Effector memory CD8-positive, alpha-beta T cell (primary cell): Measurements from ENCODE around the gene IP6K2.
"Not testable (repeated sequence)": the region's sequence is repeated elsewhere in the genome, so short reads cannot be mapped to it uniquely, and the experiment has no call there.

Source experiments
- ATAC-seq: fragments of 150-1000 bp; cut with Tn5 transposase; replicated peaks from 2 replicates; pipeline ENCODE4 v1.10.0; 2021; ENCODE audit warnings: mild to moderate bottlenecking, moderate library complexity
- DNase-seq, 3 experiments: peaks; one replicate each; pipeline ENCODE4 v3.0.0; 2021
- H3K27ac Mint-ChIP-seq, 2 donors: one replicate each; pipeline ENCODE4 v1.8.0; 2022; ENCODE audit warnings: mild to moderate bottlenecking in 2 of 2, mixed read lengths in 2 of 2, moderate library complexity in 2 of 2
- H3K27me3 Mint-ChIP-seq, 2 donors: one replicate each; pipeline ENCODE4 v1.8.0; 2022; ENCODE audit warnings: mixed read lengths in 2 of 2
- H3K36me3 Mint-ChIP-seq: one replicate; pipeline ENCODE4 v1.8.0; 2022; ENCODE audit warnings: mild to moderate bottlenecking, moderate library complexity, mixed read lengths; ENCODE audit not compliant: insufficient read depth
- H3K4me1 Mint-ChIP-seq, 2 donors: one replicate each; pipeline ENCODE4 v1.8.0; 2022; ENCODE audit warnings: low read depth in 2 of 2, mixed read lengths in 2 of 2
- H3K4me3 Mint-ChIP-seq, 2 donors: one replicate each; pipeline ENCODE4 v1.8.0; 2022; ENCODE audit warnings: mild to moderate bottlenecking in 2 of 2, mixed read lengths in 2 of 2, moderate library complexity in 2 of 2
- H3K9me3 Mint-ChIP-seq, 2 donors: one replicate each; pipeline ENCODE4 v1.8.0; 2022; ENCODE audit warnings: mixed read lengths in 2 of 2
- total RNA-seq, 9 experiments: gene quantifications; one replicate each; lab custom pipeline; 2026; lab: John Stamatoyannopoulos, UW

Gene IP6K2
- total RNA-seq: 56.5 to 147 (median 76.5) reads per million in 9 experiments

GRCh38 chr3:48716982-48717746, at the start of gene IP6K2:
Gene IP6K2 (minus strand): TSS chr3:48717221. CDS start chr3:48695291, 21,930 bp downstream.
- Mint-ChIP-seq H3K4me3 (peak within 1 kb of the TSS; percentile 97 to 98), H3K27me3 (peaks cover 5 to 8% of the 10 kb centered on the region in 2 donors), H3K36me3 (peaks cover 40% of the 10 kb centered on the region), H3K4me1 (peaks cover 33 to 39% of the 10 kb centered on the region in 2 donors), H3K27ac (peak within 1 kb of the TSS; percentile 97), H3K9me3 (no peaks in the 10 kb centered on the region)
- ATAC-seq (peak; percentile 98), DNase-seq (peak; percentile 98 to 99 (median 99))

GRCh38 chr3:48765376-48765775, 48.4 kb upstream of the IP6K2 start:
- Mint-ChIP-seq H3K9me3 (no peaks in the 10 kb centered on the region), H3K4me1 (no peaks in the 10 kb centered on the region), H3K4me3 (no peak overlapping the region), H3K36me3 (peaks cover 37% of the 10 kb centered on the region), H3K27me3 (no peaks in the 10 kb centered on the region), H3K27ac (peak overlapping the region; percentile 36 to 41)
- DNase-seq: no peak
- ATAC-seq: no peak

- H3K36me3 Mint-ChIP-seq: peaks cover 38% of the 10 kb centered on the region
Measured at GRCh38 chr3:48762816-48763215, 45.8 kb upstream of the IP6K2 start.

GRCh38 chr3:48759991-48760540, 43.0 kb upstream of the IP6K2 start:
- H3K9me3 Mint-ChIP-seq, H3K4me1 Mint-ChIP-seq, DNase-seq, H3K4me3 Mint-ChIP-seq, ATAC-seq, H3K27me3 Mint-ChIP-seq: not testable (repeated sequence)
- peaks cover 41% of the 10 kb centered on the region for H3K36me3 Mint-ChIP-seq
- peak overlapping the region in 1 of 2 donors; percentile 20 for H3K27ac Mint-ChIP-seq

More at GRCh38 chr3:48762816-48763215, 45.8 kb upstream of the IP6K2 start:
- DNase-seq: no peak
- no peaks in the 10 kb centered on the region for H3K4me1 Mint-ChIP-seq
- no peak overlapping the region for H3K27ac Mint-ChIP-seq
- no peaks in the 10 kb centered on the region for H3K27me3 Mint-ChIP-seq
- no peak for ATAC-seq
- no peaks in the 10 kb centered on the region for H3K9me3 Mint-ChIP-seq
- no peak overlapping the region for H3K4me3 Mint-ChIP-seq

GRCh38 chr3:48759531-48759930, 42.5 kb upstream of the IP6K2 start:
- not testable (repeated sequence) for DNase-seq, H3K27ac Mint-ChIP-seq
- H3K36me3 Mint-ChIP-seq: peaks cover 40% of the 10 kb centered on the region

GRCh38 chr3:48759071-48759470, 42.0 kb upstream of the IP6K2 start:
- H3K9me3 Mint-ChIP-seq: no peaks in the 10 kb centered on the region
- DNase-seq: no peak
- no peaks in the 10 kb centered on the region for H3K27me3 Mint-ChIP-seq
- H3K36me3 Mint-ChIP-seq: peaks cover 40% of the 10 kb centered on the region
- H3K4me3 Mint-ChIP-seq: no peak overlapping the region
- H3K4me1 Mint-ChIP-seq: no peaks in the 10 kb centered on the region
- H3K27ac Mint-ChIP-seq: peak overlapping the region in 1 of 2 donors; percentile 65
- no peak for ATAC-seq

More at GRCh38 chr3:48759531-48759930, 42.5 kb upstream of the IP6K2 start:
- ATAC-seq, H3K9me3 Mint-ChIP-seq, H3K4me1 Mint-ChIP-seq, H3K27me3 Mint-ChIP-seq, H3K4me3 Mint-ChIP-seq: not testable (repeated sequence)

- Mint-ChIP-seq H3K4me3 (no peak overlapping the region), H3K9me3 (no peaks in the 10 kb centered on the region), H3K27me3 (no peaks in the 10 kb centered on the region), H3K36me3 (peaks cover 50% of the 10 kb centered on the region), H3K27ac (peak overlapping the region in 1 of 2 donors; percentile 32), H3K4me1 (no peaks in the 10 kb centered on the region)
- DNase-seq (no peak), ATAC-seq (no peak)
Measured at GRCh38 chr3:48756640-48757039, 39.6 kb upstream of the IP6K2 start.

- H3K4me3 Mint-ChIP-seq: no peak overlapping the region
- H3K36me3 Mint-ChIP-seq: peaks cover 70% of the 10 kb centered on the region
- no peaks in the 10 kb centered on the region for H3K27me3 Mint-ChIP-seq
- H3K9me3 Mint-ChIP-seq: no peaks in the 10 kb centered on the region
- H3K4me1 Mint-ChIP-seq: no peaks in the 10 kb centered on the region
- no peak for DNase-seq
- no peak overlapping the region for H3K27ac Mint-ChIP-seq
- ATAC-seq: no peak
Measured at GRCh38 chr3:48750856-48751255, 33.8 kb upstream of the IP6K2 start.

- H3K9me3 Mint-ChIP-seq: no peaks in the 10 kb centered on the region
- no peak overlapping the region for H3K4me3 Mint-ChIP-seq
- no peak for DNase-seq
- peaks cover 50% of the 10 kb centered on the region for H3K36me3 Mint-ChIP-seq
- no peaks in the 10 kb centered on the region for H3K27me3 Mint-ChIP-seq
- no peak for ATAC-seq
- no peak overlapping the region for H3K27ac Mint-ChIP-seq
- H3K4me1 Mint-ChIP-seq: no peaks in the 10 kb centered on the region
Measured at GRCh38 chr3:48748754-48749153, 31.7 kb upstream of the IP6K2 start.

- DNase-seq (no peak), ATAC-seq (no peak)
- no peak overlapping the region for H3K4me3 Mint-ChIP-seq
- no peak overlapping the region for H3K27ac Mint-ChIP-seq
- H3K27me3 Mint-ChIP-seq: no peaks in the 10 kb centered on the region
- no peaks in the 10 kb centered on the region for H3K4me1 Mint-ChIP-seq
- H3K36me3 Mint-ChIP-seq: peaks cover 48% of the 10 kb centered on the region
- no peaks in the 10 kb centered on the region for H3K9me3 Mint-ChIP-seq
Measured at GRCh38 chr3:48747706-48748105, 30.7 kb upstream of the IP6K2 start.

- H3K27ac Mint-ChIP-seq: no peak overlapping the region
- DNase-seq (no peak), ATAC-seq (no peak)
- H3K36me3 Mint-ChIP-seq: peaks cover 42% of the 10 kb centered on the region
- H3K9me3 Mint-ChIP-seq: no peaks in the 10 kb centered on the region
- H3K27me3 Mint-ChIP-seq: no peaks in the 10 kb centered on the region
- H3K4me3 Mint-ChIP-seq: no peak overlapping the region
- no peaks in the 10 kb centered on the region for H3K4me1 Mint-ChIP-seq
Measured at GRCh38 chr3:48747015-48747615, 30.1 kb upstream of the IP6K2 start.

- Mint-ChIP-seq H3K27ac (no peak overlapping the region), H3K36me3 (peaks cover 17% of the 10 kb centered on the region), H3K27me3 (no peaks in the 10 kb centered on the region), H3K9me3 (no peaks in the 10 kb centered on the region), H3K4me1 (no peaks in the 10 kb centered on the region), H3K4me3 (no peak overlapping the region)
- ATAC-seq (no peak), DNase-seq (no peak)
Measured at GRCh38 chr3:48743773-48744172, 26.8 kb upstream of the IP6K2 start.

- not testable (repeated sequence) for H3K9me3 Mint-ChIP-seq, DNase-seq, H3K27me3 Mint-ChIP-seq, ATAC-seq, H3K36me3 Mint-ChIP-seq, H3K4me3 Mint-ChIP-seq, H3K4me1 Mint-ChIP-seq
- peak overlapping the region in 1 of 2 donors; percentile 49 for H3K27ac Mint-ChIP-seq
Measured at GRCh38 chr3:48741226-48741625, 24.2 kb upstream of the IP6K2 start.
